GM13976 (cell line): ENCODE data around the gene SPECC1L.
"Not testable (repeated sequence)": the region's sequence is repeated elsewhere in the genome, so short reads cannot be mapped to it uniquely, and the experiment has no call there.

Experiments
- DNase-seq: peaks from one replicate; pipeline ENCODE4 v3.0.0; 2012; ENCODE audit warnings: low spot score
- CTCF ChIP-seq: IDR thresholded peaks from 2 replicates; pipeline ENCODE4 v1.5.1; 2012; ENCODE audit warnings: borderline replicate concordance, mild to moderate bottlenecking; ENCODE audit not compliant: insufficient read depth; ENCODE audit errors: extremely low read depth, missing control alignments, control extremely low read depth
- in situ Hi-C: fragments of 300-500 bp; cut with MboI; formaldehyde crosslinking; loops from one replicate; pipeline ENCODE4 v1.12.0; 2022; ENCODE audit warnings: low sequenced_read_pairs, mixed read lengths, inconsistent platforms; ENCODE audit not compliant: unreplicated experiment

Gene SPECC1L

GRCh38 chr22:24240381-24240780 is 30.2 kb upstream of the SPECC1L start:
- in situ Hi-C loops, result no loop called here
- no peak for DNase-seq
- no peak for TF ChIP-seq CTCF

- in situ Hi-C loops, DNase-seq: not testable (repeated sequence)
Observed at GRCh38 chr22:24240985-24241692, 29.5 kb upstream of the SPECC1L start.

GRCh38 chr22:24243417-24243816 is 27.2 kb upstream of the SPECC1L start:
- DNase-seq, in situ Hi-C loops: not testable (repeated sequence)

- no peak for TF ChIP-seq CTCF
- in situ Hi-C loops, result no loop called here
- DNase-seq, result no peak
Observed at GRCh38 chr22:24244144-24244787, 26.4 kb upstream of the SPECC1L start.

GRCh38 chr22:24245030-24245431 is 25.6 kb upstream of the SPECC1L start, which contains the start of gene GGT5:
Gene GGT5 (minus strand): TSS chr22:24245082. CDS start chr22:24244725, 357 bp downstream.
- DNase-seq, in situ Hi-C loops: not testable (repeated sequence)

- in situ Hi-C loops, DNase-seq: not testable (repeated sequence)
Observed at GRCh38 chr22:24245584-24246561, 24.8 kb upstream of the SPECC1L start.

GRCh38 chr22:24247011-24247507 is 23.6 kb upstream of the SPECC1L start:
- in situ Hi-C loops, result no loop called here
- TF ChIP-seq CTCF, result no peak
- no peak for DNase-seq

- TF ChIP-seq CTCF, result peak; percentile 37
- DNase-seq, result peak; percentile 89
- in situ Hi-C loops, result no loop called here
Observed at GRCh38 chr22:24247564-24248344, 22.9 kb upstream of the SPECC1L start.

GRCh38 chr22:24248611-24249010 is 22.0 kb upstream of the SPECC1L start:
- in situ Hi-C loops, result not testable (repeated sequence)

GRCh38 chr22:24249413-24249812 is 21.2 kb upstream of the SPECC1L start:
- in situ Hi-C loops, result not testable (repeated sequence)

More at GRCh38 chr22:24248611-24249010, 22.0 kb upstream of the SPECC1L start:
- DNase-seq, result not testable (repeated sequence)

GRCh38 chr22:24251286-24251685 is 19.3 kb upstream of the SPECC1L start:
- DNase-seq, in situ Hi-C loops: not testable (repeated sequence)

More at GRCh38 chr22:24249413-24249812, 21.2 kb upstream of the SPECC1L start:
- DNase-seq, result not testable (repeated sequence)
